Measurements from ENCODE around the gene PCGF1. TPM values are rescaled to one million over a fixed set of nuclear protein-coding genes. Genes with fewer than 3 reads are reported as not detected.

PCGF1 gene
- total and polyA plus RNA-seq, 9 of the 15 experiments (the other 6 are each of a cell fraction or from before 2014, with no cell fraction given), result 20.3 to 45.7 (median 29.3) TPM

DNA sequence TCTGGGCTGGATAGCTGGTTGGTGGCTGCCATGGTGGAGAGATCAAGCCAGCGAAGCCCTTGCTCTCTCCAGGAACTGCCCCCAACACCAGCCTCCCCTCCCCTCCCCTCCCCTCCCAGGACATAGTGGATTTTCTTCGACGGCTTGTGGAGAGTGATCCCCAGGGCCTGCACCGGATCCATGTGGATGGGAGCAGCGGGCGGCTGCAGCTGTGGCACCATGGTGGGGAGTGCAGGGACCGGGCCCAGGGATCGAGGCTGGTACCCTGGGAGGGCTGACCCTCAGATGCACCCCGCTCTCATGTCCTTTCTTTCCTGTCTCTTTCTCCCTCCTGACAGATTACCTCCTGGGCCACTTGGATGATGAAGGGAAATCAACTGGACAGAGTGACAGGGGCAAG is 17.6 kb downstream of the PCGF1 start (continued):
- TF ChIP-seq, protein P1, sequence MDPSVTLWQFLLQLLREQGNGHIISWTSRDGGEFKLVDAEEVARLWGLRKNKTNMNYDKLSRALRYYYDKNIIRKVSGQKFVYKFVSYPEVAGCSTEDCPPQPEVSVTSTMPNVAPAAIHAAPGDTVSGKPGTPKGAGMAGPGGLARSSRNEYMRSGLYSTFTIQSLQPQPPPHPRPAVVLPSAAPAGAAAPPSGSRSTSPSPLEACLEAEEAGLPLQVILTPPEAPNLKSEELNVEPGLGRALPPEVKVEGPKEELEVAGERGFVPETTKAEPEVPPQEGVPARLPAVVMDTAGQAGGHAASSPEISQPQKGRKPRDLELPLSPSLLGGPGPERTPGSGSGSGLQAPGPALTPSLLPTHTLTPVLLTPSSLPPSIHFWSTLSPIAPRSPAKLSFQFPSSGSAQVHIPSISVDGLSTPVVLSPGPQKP (CRISPR knock-in tag; IDR thresholded peaks at IDR 0.05), result no peak
- TF ChIP-seq DMBX1 (CRISPR knock-in tag; IDR thresholded peaks at IDR 0.05; ENCODE audit: borderline replicate concordance) (no peak), ZSCAN29 (IDR thresholded peaks at IDR 0.05) (no peak), EP300 (IDR thresholded peaks at IDR 0.05; ENCODE audit: low read length) (no peak), TAF9B (IDR thresholded peaks at IDR 0.05; ENCODE audit: partially characterized antibody) (no peak), ZC3H4 (CRISPR knock-in tag; IDR thresholded peaks at IDR 0.05; ENCODE audit: borderline replicate concordance) (no peak), HEY1 (CRISPR knock-in tag; IDR thresholded peaks at IDR 0.05; ENCODE audit: borderline replicate concordance) (no peak), DACH1 (IDR thresholded peaks at IDR 0.05; ENCODE audit: partially characterized antibody) (no peak)
- TF ChIP-seq, protein P2, sequence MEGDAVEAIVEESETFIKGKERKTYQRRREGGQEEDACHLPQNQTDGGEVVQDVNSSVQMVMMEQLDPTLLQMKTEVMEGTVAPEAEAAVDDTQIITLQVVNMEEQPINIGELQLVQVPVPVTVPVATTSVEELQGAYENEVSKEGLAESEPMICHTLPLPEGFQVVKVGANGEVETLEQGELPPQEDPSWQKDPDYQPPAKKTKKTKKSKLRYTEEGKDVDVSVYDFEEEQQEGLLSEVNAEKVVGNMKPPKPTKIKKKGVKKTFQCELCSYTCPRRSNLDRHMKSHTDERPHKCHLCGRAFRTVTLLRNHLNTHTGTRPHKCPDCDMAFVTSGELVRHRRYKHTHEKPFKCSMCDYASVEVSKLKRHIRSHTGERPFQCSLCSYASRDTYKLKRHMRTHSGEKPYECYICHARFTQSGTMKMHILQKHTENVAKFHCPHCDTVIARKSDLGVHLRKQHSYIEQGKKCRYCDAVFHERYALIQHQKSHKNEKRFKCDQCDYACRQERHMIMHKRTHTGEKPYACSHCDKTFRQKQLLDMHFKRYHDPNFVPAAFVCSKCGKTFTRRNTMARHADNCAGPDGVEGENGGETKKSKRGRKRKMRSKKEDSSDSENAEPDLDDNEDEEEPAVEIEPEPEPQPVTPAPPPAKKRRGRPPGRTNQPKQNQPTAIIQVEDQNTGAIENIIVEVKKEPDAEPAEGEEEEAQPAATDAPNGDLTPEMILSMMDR (IDR thresholded peaks at IDR 0.05 in 2 of 3, conservative IDR thresholded peaks at IDR 0.05 in 1 of 3; ENCODE audit: insufficient read depth in 2 of 3, low read depth in 1 of 3, low read length in 3 of 3), result no peak
- TF ChIP-seq, protein P3, sequence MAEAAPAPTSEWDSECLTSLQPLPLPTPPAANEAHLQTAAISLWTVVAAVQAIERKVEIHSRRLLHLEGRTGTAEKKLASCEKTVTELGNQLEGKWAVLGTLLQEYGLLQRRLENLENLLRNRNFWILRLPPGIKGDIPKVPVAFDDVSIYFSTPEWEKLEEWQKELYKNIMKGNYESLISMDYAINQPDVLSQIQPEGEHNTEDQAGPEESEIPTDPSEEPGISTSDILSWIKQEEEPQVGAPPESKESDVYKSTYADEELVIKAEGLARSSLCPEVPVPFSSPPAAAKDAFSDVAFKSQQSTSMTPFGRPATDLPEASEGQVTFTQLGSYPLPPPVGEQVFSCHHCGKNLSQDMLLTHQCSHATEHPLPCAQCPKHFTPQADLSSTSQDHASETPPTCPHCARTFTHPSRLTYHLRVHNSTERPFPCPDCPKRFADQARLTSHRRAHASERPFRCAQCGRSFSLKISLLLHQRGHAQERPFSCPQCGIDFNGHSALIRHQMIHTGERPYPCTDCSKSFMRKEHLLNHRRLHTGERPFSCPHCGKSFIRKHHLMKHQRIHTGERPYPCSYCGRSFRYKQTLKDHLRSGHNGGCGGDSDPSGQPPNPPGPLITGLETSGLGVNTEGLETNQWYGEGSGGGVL (CRISPR knock-in tag; IDR thresholded peaks at IDR 0.05), result no peak
- TF ChIP-seq, protein P4, sequence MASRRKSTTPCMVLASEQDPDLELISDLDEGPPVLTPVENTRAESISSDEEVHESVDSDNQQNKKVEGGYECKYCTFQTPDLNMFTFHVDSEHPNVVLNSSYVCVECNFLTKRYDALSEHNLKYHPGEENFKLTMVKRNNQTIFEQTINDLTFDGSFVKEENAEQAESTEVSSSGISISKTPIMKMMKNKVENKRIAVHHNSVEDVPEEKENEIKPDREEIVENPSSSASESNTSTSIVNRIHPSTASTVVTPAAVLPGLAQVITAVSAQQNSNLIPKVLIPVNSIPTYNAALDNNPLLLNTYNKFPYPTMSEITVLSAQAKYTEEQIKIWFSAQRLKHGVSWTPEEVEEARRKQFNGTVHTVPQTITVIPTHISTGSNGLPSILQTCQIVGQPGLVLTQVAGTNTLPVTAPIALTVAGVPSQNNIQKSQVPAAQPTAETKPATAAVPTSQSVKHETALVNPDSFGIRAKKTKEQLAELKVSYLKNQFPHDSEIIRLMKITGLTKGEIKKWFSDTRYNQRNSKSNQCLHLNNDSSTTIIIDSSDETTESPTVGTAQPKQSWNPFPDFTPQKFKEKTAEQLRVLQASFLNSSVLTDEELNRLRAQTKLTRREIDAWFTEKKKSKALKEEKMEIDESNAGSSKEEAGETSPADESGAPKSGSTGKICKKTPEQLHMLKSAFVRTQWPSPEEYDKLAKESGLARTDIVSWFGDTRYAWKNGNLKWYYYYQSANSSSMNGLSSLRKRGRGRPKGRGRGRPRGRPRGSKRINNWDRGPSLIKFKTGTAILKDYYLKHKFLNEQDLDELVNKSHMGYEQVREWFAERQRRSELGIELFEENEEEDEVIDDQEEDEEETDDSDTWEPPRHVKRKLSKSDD (conservative IDR thresholded peaks at IDR 0.05; ENCODE audit: low read length), result no peak
- TF ChIP-seq, protein P5, sequence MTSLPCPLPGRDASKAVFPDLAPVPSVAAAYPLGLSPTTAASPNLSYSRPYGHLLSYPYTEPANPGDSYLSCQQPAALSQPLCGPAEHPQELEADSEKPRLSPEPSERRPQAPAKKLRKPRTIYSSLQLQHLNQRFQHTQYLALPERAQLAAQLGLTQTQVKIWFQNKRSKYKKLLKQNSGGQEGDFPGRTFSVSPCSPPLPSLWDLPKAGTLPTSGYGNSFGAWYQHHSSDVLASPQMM (CRISPR knock-in tag; IDR thresholded peaks at IDR 0.05), result no peak
- TF ChIP-seq, protein P6, sequence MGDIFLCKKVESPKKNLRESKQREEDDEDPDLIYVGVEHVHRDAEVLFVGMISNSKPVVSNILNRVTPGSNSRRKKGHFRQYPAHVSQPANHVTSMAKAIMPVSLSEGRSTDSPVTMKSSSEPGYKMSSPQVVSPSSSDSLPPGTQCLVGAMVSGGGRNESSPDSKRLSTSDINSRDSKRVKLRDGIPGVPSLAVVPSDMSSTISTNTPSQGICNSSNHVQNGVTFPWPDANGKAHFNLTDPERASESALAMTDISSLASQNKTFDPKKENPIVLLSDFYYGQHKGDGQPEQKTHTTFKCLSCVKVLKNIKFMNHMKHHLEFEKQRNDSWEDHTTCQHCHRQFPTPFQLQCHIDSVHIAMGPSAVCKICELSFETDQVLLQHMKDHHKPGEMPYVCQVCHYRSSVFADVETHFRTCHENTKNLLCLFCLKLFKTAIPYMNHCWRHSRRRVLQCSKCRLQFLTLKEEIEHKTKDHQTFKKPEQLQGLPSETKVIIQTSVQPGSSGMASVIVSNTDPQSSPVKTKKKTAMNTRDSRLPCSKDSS (IDR thresholded peaks at IDR 0.05; ENCODE audit: low read depth, partially characterized antibody), result no peak

All from K562 (cell line).